Measurements from ENCODE around the gene MUC3A. TPM values are rescaled to one million over a fixed set of nuclear protein-coding genes. Genes with fewer than 3 reads are reported as not detected.

Gene MUC3A
- total RNA-seq, 1 experiment from 2014 or later: not detected

Other genes starting within 250 kb of the MUC3A start
- 146 and 197 TPM in 2 replicates for gene POP7, start 243.4 kb upstream of the MUC3A start, total RNA-seq (2014; rRNA removed; shearing (Covaris generic))
- gene EPO, start 229.1 kb upstream of the MUC3A start, total RNA-seq (2014; rRNA removed; shearing (Covaris generic)): not detected in 2 replicates
- gene ZAN, start 215.9 kb upstream of the MUC3A start, total RNA-seq (2014; rRNA removed; shearing (Covaris generic)): not detected in 2 replicates
- gene EPHB4, start 122.0 kb upstream of the MUC3A start, total RNA-seq (2014; rRNA removed; shearing (Covaris generic)): 57.5 and 62.5 TPM in 2 replicates
- gene SLC12A9, start 96.8 kb upstream of the MUC3A start, total RNA-seq (2014; rRNA removed; shearing (Covaris generic)): 14.1 and 18.1 TPM in 2 replicates
- 203 and 238 TPM in 2 replicates for gene TRIP6, start 82.1 kb upstream of the MUC3A start, total RNA-seq (2014; rRNA removed; shearing (Covaris generic))
- 93.0 and 116 TPM in 2 replicates for gene SRRT, start 74.4 kb upstream of the MUC3A start, total RNA-seq (2014; rRNA removed; shearing (Covaris generic))
- 4.8 and 6.1 TPM in 2 replicates for gene UFSP1, start 59.8 kb upstream of the MUC3A start, total RNA-seq (2014; rRNA removed; shearing (Covaris generic))
- 0.46 TPM in 1 of 2 replicates, not detected in the other for gene ACHE, start 53.6 kb upstream of the MUC3A start, total RNA-seq (2014; rRNA removed; shearing (Covaris generic))
- gene MUC12, start 20.0 kb downstream of the MUC3A start, total RNA-seq (2014; rRNA removed; shearing (Covaris generic)): 1.4 and 8.7 TPM in 2 replicates
- not detected in 2 replicates for gene MUC17, start 70.5 kb downstream of the MUC3A start, total RNA-seq (2014; rRNA removed; shearing (Covaris generic))
- 9.8 and 12.6 TPM in 2 replicates for gene TRIM56, start 135.9 kb downstream of the MUC3A start, total RNA-seq (2014; rRNA removed; shearing (Covaris generic))
- 674 and 845 TPM in 2 replicates for gene SERPINE1, start 177.6 kb downstream of the MUC3A start, total RNA-seq (2014; rRNA removed; shearing (Covaris generic))
- 320 and 364 TPM in 2 replicates for gene AP1S1, start 204.9 kb downstream of the MUC3A start, total RNA-seq (2014; rRNA removed; shearing (Covaris generic))
- 6.5 and 10.3 TPM in 2 replicates for gene VGF, start 216.0 kb downstream of the MUC3A start, total RNA-seq (2014; rRNA removed; shearing (Covaris generic))
- gene NAT16, start 230.8 kb downstream of the MUC3A start, total RNA-seq (2014; rRNA removed; shearing (Covaris generic)): not detected in 2 replicates